GF-D8 (cell line): ENCODE data around the gene LCE2C.
"Not testable (repeated sequence)": the region's sequence is repeated elsewhere in the genome, so short reads cannot be mapped to it uniquely, and the experiment has no call there.

Source experiments
- DNase-seq: peaks from one replicate; lab custom pipeline; 2025; lab: John Stamatoyannopoulos, UW

The LCE2C gene, protein sequence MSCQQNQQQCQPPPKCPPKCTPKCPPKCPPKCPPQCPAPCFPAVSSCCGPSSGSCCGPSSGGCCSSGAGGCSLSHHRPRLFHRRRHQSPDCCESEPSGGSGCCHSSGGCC

DNA sequence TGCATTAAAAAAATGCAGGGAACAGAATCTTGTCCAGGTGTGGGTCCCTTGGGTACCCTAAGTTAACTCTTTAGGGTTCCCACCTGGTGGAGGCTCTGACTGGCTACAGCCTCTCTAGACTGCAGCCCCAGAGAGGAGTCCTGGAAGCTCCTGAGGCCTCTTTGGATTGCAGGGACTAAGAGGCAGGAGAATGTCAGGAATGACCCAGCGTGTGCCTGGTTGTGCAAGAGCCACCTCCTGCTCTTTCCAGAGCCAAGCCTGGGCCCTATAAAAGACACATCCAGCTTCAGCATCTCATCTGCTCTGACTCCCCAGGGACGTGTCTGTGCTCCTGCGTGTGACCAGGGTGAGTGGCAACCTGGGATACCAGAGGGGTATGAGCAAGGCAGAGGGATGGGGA, at the start of gene LCE2C:
Gene LCE2C (plus strand): TSS at position 297 of the 400 bp plus-strand sequence. CDS start 737 bp downstream, outside the sequence.
- not testable (repeated sequence) for DNase-seq

DNA sequence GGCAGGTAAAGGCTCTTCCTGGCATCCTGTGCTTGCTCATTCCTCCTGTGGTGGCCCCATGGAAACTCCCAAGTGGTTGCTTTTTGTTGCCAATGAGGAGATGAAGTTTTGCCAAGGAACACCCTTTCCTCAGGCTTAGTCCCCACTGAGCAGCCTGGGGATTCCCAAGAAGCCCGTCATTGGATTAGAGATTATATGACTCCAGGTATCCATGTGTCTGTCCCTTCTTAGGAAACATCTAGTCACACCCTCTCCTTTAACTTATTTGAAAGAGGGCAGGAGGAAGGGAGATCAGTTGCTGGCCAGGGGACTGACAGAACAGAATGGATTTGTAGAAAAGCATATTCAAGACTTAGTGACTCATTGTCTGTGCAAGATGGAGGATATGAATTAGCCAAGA, 48.3 kb upstream of the LCE2C start:
- DNase-seq: no peak

GRCh38 chr1:152630596-152630995, 44.5 kb upstream of the LCE2C start:
- DNase-seq: no peak

DNA sequence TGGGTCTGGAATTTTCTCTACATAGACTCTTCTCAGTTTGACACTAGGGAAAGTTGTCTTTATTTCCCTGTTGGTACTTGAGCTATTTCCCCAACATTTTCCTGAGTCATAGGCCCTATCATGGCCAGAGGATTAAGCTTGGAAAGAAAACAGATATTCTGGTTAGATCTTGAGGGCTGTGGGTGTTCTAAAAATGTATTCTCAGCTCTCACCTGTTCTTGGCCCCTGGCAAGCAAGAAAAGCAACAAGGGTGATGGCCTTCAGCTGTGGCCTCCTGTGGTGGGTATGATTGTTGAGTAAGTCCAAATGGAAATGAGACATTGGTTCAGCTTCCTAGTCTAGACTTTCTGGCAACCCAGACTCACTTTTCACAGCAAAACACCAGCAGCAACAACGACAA, 34.7 kb upstream of the LCE2C start:
- no peak for DNase-seq

DNA sequence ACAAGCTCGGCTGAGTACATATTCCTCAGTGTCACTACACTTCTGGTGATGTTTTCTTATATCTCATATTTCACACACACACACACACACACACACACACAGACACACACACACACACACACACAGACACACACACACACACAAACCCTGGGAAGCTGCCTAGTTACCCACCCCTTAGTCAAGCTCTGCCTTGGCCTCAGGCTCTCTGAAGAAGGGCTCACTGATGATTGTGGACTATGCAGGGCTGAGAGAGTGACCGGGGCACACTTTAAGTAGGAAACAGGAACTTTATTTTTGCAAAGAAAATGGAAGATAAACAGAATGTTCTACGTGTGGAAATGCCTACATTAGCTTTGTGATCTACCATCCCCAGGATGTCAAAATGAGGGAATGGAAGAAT, 31.1 kb upstream of the LCE2C start:
- DNase-seq: no peak

GRCh38 chr1:152645146-152645545, 29.9 kb upstream of the LCE2C start:
- DNase-seq: no peak

DNA sequence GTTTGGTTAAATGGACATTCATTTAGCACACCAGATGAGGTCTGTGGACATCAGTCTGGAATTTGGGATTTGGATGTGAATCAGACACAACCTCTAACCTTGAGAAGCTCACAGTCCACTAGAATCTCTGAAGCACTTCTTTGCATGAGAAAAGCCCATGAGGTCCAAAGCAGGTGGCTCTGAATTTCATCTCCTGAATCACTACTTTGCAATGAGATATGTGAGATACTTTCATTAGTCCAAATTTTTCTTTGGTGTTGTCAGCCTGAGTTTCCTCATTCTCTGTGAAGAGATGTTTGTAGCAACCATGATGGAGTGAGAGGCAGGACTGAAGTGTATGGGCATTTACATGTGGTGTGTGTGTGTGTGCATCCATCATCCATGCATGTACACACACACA, 28.4 kb upstream of the LCE2C start:
- DNase-seq: no peak

DNA sequence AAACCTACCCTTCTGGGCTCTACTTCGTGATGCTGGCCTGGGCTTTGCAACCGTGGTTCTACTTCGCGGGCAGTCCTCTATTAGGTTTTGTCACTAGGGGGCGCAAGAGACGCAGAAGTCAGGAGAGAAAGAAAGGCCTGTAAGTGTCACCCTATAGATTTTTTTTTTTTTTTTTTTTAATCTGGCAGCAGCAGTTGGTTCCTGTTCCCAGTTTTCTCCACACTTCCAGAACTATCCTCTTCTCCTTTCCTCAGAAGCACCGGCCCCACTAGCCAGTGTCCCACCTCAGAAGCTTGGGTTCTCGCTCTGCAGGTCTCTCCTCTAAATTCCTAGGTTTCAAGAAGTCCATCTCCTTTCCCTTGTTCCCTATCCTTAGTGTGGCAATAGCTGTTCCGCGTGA, 21.0 kb upstream of the LCE2C start:
- no peak for DNase-seq

GRCh38 chr1:152656459-152656858, 18.6 kb upstream of the LCE2C start:
- no peak for DNase-seq

DNA sequence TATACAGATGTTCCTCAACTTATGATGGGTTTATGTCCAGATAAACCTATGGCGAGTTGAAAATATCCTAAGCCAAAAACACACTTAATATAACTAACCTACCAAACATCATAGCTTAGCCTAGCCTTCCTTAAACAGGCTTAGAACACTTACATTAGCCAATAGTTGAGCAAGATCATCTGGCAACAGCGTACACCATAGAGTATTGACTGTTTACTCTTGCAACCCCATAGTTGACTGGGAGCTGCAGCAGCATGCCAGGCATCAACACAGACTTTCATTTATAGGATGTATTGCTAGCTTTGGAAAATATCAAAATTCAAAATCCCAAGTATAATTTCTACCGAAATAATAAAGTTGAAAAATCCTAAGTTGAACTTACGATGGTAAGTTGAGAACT, 17.4 kb upstream of the LCE2C start:
- DNase-seq: no peak

DNA sequence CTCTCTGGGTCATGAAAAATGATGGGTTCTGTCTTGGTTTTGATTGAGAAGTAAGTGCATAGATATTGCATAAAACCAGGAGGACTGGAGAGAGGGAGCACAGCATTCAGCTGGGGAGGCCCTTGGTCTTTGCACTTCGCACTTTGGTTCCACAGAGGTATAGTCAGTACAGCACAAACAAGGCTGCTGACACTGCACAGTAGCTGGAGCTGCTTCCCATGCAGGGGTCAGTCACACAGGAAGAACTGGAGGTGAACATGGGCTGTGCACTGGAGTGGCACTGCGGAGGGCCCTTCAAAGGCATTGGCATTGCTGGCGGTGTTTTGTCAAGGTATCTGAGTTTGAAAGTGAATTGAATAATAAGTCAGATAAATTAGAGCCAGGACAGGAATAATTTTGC, 16.4 kb upstream of the LCE2C start:
- no peak for DNase-seq

DNA sequence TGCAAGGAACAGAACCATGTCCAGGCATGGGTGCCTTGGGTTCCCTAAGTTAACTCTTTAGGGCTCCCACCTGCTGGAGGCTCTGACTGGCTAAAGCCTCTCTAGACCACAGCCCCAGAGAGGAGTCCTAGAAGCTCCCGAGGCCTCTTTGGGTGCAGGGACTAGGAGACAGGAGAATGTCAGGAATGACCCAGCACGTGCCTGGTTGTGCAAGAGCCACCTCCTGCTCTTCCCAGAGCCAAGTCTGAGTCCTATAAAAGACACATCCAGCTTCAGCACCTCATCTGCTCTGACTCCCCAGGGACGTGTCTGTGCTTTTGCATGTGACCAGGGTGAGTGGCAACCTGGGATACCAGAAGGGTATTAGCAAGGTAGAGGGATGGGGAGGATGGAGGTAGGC, 12.0 kb upstream of the LCE2C start, which contains the start of gene LCE2D:
Gene LCE2D (plus strand): TSS at position 283 of the 400 bp plus-strand sequence. CDS start 726 bp downstream, outside the sequence.
- DNase-seq: no peak

- not testable (repeated sequence) for DNase-seq
These were observed 8.9 kb upstream of the LCE2C start for GRCh38 chr1:152666171-152666570.

DNA sequence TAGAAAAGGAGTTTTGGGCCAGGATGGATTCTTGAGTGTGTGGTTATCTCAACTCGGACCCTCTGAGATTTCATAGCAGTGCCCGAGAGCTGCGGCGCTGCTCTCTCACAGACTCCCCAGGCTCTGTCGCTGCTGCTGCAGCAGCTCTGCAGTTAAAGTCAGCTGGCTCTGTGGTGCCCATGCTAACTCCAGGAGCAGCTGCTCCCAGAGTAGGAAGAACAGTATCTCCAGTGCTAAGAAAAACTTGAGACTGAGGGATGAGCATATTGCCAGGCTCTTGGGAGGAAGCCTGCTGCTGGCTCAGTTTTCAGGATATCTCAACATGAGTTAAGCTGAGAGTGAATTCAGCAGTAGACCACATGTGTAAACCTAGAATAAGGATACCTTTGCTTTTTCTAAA, 7.4 kb upstream of the LCE2C start:
- DNase-seq: no peak

GRCh38 chr1:152673016-152673415, 2.1 kb upstream of the LCE2C start:
- no peak for DNase-seq

- DNase-seq: no peak
These were observed 4.4 kb downstream of the LCE2C start for GRCh38 chr1:152679459-152679858.

GRCh38 chr1:152681616-152682015, 6.5 kb downstream of the LCE2C start:
- no peak for DNase-seq

DNA sequence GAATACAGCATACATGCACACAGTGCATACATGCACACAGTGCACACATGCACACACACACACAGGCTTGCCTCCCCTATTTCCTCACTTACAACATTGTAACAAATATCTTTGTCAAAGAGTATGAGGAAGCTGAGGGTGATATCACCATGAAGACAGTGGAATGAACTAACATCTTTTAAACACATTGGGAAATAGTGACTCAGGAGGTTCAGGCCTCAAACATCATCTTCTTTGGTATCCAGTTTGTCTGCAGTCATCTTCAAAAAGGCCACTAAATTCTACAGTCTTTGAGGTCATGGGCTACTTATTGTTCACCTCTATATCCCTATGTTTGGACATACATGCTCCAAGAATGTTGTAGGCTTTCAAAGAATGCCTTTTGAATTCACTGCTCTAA, 8.8 kb downstream of the LCE2C start:
- DNase-seq: no peak

DNA sequence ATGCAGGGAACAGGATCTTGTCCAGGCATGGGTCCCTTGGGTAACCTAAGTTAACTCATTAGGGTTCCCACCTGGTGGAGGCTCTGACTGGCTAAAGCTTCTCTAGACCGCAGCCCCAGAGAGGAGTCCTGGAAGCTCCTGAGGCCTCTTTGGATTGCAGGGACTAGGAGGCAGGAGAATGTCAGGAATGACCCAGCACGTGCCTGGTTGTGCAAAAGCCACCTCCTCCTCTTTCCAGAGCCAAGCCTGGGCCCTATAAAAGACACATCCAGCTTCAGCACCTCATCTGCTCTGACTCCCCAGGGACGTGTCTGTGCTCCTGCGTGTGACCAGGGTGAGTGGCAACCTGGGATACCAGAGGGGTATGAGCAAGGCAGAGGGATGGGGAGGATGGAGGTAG, 10.7 kb downstream of the LCE2C start, which contains the start of gene LCE2B:
Gene LCE2B (plus strand): TSS at position 301 of the 400 bp plus-strand sequence. CDS start 721 bp downstream, outside the sequence.
- DNase-seq: not testable (repeated sequence)

DNA sequence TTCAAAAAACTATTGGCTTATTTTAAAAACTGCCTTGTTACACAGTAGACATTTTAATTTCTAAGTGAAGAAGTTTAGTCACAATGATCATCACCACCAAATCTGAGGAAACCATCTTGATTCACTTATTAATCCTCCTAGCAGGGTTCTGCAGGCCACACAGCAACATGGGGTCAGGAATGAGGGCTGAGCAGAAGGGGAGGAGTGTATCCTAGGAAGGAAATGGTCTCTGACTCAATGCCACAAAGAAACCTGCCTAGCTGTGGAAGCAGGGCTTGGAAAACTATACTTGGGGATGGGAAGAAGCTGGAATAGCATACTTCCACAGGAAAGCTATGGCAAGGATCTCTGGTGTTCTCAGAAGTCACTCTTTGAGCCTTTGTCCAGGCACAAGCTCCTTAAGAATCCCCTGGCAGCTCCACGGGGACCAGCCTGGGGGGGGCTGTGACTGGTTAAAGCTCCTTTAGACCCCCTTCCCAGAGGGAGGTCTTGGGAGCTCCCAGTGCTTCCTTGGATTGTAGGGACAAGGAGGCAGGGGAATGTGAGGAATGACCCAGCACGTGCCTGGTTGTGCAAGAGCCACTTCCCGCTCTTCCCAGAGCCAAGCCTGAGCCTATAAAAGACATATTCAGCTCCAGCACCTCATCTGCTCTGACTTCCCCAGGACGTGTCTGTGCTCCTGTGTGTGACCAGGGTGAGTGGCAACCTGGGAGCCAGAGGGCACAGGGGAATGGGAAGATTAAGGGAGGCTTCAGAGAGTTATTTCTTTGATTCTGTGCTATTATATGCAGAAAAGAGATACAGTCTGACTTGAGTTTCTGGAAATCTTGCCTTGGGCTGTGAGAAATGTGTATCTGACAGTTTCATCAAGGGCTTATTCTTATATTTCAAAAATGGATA, 22.9 kb downstream of the LCE2C start, which contains the start of gene LCE2A:
Gene LCE2A (plus strand): TSS at position 645 of the 900 bp plus-strand sequence. CDS start 557 bp downstream, outside the sequence.
- DNase-seq: no peak

- no peak for DNase-seq
These were observed 24.7 kb downstream of the LCE2C start for GRCh38 chr1:152699746-152700145.

DNA sequence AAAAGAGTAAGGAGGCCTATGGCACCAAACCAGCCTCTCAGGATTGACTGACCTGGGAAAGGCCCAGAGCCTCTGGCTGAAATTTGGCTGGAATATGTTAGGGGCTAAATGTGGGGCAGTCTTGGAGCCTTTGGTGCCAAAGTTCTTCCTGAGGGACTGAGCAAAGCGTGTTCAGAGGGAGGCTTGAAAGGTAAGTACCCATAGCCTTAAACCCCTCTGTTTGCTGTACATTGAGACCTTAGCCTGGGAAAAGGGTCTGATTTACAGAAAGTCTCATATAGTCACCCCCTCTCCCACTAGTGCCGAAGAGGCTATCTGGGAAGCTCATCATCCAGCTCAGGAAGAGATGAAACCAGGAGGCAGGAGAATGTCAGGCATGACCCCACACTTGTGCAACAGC, 32.8 kb downstream of the LCE2C start, which contains the start of gene LCE4A:
Gene LCE4A (plus strand): TSS at position 301 of the 400 bp plus-strand sequence. CDS start 916 bp downstream, outside the sequence.
- DNase-seq: no peak

GRCh38 chr1:152718238-152718637, 43.2 kb downstream of the LCE2C start:
- no peak for DNase-seq
